Brain microvascular endothelial cell (primary cell): ENCODE data around the gene UBN1.
A peak's percentile ranks its signal among the peaks of the same experiment; 100 is the strongest.

Experiments used
- DNase-seq: peaks from one replicate; pipeline ENCODE4 v3.0.0-alpha.2; 2020
- H3K27ac ChIP-seq: fragments of 250-450 bp; sonication (Bioruptor Pico); 2 replicates; pipeline ENCODE4 v1.5.1; 2020; ENCODE audit warnings: mild to moderate bottlenecking, moderate library complexity
- H3K27me3 ChIP-seq: fragments of 250-450 bp; sonication (Bioruptor Pico); replicated peaks from 2 replicates; pipeline ENCODE4 v1.5.1; 2020; ENCODE audit warnings: mild to moderate bottlenecking
- H3K36me3 ChIP-seq: fragments of 250-450 bp; sonication (Bioruptor Pico); replicated peaks from 2 replicates; pipeline ENCODE4 v1.5.1; 2020; ENCODE audit warnings: mild to moderate bottlenecking
- H3K4me3 ChIP-seq: 2 replicates; pipeline ENCODE4 v1.5.1; 2011; ENCODE audit warnings: low read depth, mild to moderate bottlenecking, control low read depth, low read length, moderate library complexity
- in situ Hi-C: cut with HindIII; loops from 2 replicates; pipeline ENCODE4 v1.10.0; 2017; ENCODE audit warnings: low sequenced_read_pairs, low pct_ligation_motif_present
- TF ChIP-seq, protein P1 (sequence below): IDR thresholded peaks from 2 replicates; pipeline ENCODE4 v1.5.1; 2011; ENCODE audit warnings: low read depth, mild to moderate bottlenecking, moderate library complexity, low read length, control low read depth, inconsistent platforms; ENCODE audit errors: missing control alignments

UBN1 gene

DNA sequence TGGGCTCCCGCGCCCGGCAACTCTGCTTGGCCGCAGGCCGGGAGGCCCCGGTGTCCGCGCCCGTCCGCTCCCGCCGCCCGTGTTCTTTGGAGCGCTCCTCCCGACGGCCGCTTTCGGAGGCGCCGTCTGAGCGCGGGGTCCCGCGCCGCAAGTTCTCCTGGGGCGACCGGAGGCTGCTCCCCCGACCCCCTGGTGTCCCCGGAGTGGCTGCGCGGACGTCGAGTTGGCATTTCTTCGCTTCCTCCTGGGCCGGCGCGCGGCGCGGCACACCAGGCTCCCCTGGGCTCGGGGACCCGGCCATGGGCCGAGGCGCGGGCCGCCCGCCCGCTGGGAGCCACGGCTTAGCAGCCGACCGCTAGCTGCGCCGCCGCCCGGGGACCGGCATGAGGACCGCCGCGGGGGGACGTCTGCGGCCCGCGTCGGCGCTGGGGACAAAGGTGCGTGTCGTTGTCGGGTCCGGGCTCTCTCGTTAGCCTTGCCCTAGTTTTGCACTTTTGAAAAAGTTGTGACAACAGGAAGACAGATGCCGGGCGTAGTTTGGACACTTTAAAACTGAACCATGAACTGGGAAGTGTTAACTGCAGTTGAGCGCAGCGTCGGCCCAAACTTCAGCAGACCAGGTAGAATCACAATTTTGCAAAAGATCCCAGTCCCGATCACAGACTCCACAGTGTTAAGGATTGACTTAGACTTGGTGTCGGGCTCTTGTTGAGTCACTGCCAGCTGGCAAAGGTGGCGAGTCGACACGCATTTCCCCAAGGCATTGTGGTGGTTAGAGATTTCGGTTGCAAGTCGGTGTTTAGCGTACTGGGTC lies 700 bp downstream of the UBN1 start:
- peak; percentile 48 for DNase-seq
- peaks cover 14% of the 10 kb centered on the region for H3K36me3 ChIP-seq
- H3K27me3 ChIP-seq, result no peaks in the 10 kb centered on the region
- in situ Hi-C loops, result no loop called here
- H3K27ac ChIP-seq, result peak overlapping the region; percentile 89
- H3K4me3 ChIP-seq, result peak overlapping the region; percentile 84
- TF ChIP-seq, protein P1, sequence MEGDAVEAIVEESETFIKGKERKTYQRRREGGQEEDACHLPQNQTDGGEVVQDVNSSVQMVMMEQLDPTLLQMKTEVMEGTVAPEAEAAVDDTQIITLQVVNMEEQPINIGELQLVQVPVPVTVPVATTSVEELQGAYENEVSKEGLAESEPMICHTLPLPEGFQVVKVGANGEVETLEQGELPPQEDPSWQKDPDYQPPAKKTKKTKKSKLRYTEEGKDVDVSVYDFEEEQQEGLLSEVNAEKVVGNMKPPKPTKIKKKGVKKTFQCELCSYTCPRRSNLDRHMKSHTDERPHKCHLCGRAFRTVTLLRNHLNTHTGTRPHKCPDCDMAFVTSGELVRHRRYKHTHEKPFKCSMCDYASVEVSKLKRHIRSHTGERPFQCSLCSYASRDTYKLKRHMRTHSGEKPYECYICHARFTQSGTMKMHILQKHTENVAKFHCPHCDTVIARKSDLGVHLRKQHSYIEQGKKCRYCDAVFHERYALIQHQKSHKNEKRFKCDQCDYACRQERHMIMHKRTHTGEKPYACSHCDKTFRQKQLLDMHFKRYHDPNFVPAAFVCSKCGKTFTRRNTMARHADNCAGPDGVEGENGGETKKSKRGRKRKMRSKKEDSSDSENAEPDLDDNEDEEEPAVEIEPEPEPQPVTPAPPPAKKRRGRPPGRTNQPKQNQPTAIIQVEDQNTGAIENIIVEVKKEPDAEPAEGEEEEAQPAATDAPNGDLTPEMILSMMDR, result no peak

DNA sequence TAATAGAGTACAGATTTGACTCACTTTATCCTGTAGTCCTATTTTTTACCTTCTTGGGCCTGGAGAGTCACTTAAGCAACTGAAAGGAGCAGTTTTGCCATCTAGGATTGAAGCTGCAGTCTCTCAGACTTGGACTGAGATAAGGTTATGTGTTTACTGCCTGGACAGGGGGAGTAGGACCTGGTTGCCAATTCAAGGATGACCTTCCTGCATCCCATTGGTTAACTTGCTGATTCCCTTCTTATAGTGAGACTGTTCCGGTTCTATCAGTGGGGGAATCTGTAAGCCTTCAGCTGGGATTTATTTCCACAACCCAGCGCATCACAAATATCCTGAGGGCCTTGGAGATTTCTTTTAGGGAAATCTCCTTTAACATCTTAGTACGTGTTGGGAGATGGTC lies 2.9 kb downstream of the UBN1 start:
- Histone ChIP-seq H3K27ac (no peak overlapping the region), H3K4me3 (peak overlapping the region; percentile 3), H3K36me3 (peaks cover 13% of the 10 kb centered on the region), H3K27me3 (no peaks in the 10 kb centered on the region)
- no peak for DNase-seq
- TF ChIP-seq, protein P1, result no peak
- in situ Hi-C loops, result no loop called here

DNA sequence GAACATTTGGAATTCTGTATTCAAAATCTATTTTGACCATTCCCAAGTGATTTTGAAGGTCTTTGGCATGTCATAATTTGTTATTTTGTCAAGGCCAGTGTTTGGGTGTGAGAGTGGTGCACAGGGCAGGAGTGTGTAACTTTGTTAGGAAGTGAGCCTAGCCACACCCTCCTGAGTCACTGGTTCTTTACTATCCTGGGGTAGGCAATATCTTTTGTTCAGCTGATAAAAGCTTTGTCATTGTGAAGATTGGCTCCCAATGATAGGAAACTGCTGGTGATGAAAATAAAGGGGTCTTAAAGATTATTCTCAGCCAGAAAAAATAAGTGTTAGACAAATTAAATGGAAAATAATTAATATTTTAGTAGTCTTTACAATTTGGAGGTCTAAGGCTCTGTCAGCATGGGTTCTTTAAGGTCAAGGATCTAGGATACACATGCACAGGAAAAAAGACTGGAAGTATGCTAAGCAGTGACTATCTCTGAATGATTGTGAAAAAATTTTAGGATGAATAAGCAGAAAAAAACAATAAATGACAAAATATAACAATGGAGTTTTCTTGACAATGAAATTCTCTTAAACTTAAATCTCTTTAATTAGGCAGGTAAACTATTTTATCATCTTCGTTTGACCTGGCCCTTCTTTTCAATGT lies 5.1 kb downstream of the UBN1 start:
- Histone ChIP-seq H3K4me3 (no peak overlapping the region), H3K27ac (peak overlapping the region; percentile 57), H3K36me3 (peaks cover 25% of the 10 kb centered on the region), H3K27me3 (no peaks in the 10 kb centered on the region)
- in situ Hi-C loops, result no loop called here
- TF ChIP-seq, protein P1, result no peak
- DNase-seq, result peak; percentile 39

DNA sequence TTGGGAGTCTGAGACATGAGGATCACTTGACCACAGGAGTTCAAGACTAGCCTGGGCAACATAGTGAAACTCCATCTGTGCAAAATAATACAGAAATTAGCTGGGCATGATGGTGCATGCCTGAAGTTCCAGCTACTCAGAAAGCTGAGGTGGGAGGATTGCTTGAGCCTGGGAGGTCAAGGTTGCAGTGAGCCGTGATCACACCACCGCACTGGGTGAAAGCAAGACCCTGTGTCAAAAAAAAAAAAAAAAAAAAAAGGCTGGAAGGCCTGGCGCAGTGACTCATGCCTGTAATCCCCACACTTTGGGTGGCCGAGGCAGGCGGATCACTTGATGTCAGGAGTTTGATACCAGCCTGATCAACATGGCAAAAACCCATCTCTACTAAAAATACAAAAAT lies 8.1 kb downstream of the UBN1 start:
- TF ChIP-seq, protein P1, result no peak
- Histone ChIP-seq H3K27ac (no peak overlapping the region), H3K4me3 (no peak overlapping the region), H3K27me3 (no peaks in the 10 kb centered on the region), H3K36me3 (peaks cover 53% of the 10 kb centered on the region)
- no peak for DNase-seq
- in situ Hi-C loops, result no loop called here

DNA sequence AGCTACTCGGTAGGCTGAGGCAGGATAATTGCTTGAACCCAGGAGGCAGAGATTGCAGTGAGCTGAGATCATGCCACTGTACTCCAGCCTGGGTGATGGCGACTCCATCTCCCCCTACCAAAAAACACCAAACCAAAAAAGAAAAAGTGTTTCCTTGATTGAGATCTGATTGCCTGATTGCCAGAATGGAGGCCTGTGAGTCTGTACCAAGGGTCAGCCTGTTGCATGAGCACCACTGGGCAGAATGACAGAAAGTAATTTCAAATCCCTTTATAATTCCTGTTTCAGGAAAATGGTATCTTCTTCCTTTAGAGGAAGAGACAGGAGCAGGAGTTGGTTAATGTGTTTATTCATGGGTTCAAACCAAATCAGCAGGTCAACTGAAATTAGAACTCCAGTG lies 8.5 kb downstream of the UBN1 start:
- in situ Hi-C loops, result no loop called here
- Histone ChIP-seq H3K27ac (no peak overlapping the region), H3K4me3 (no peak overlapping the region), H3K27me3 (no peaks in the 10 kb centered on the region), H3K36me3 (peaks cover 58% of the 10 kb centered on the region)
- no peak for DNase-seq
- TF ChIP-seq, protein P1, result no peak
